Measurements from ENCODE around the gene CARMIL1. TPM values are rescaled to one million over a fixed set of nuclear protein-coding genes. Genes with fewer than 3 reads are reported as not detected.

The CARMIL1 gene
- total and polyA plus RNA-seq, 2 of the 8 experiments (the other 6 are each of a cell fraction or from before 2014, with no cell fraction given) = 20.3 to 40.4 TPM

- WGBS, 2 experiments (ENCODE audit: extremely low coverage in 1 of 2, insufficient coverage in 1 of 2, insufficient read length in 1 of 2, insufficient replicate concordance in 2 of 2, low coverage in 1 of 2, low lambda C conversion rate in 2 of 2, missing lambda C conversion rate in 1 of 2) = 93% methylated on average over 4 of the region's 4 CpGs; no CpG with 5 or more reads in 1 of the 2 experiments
- CTCF ChIA-PET (ENCODE audit: partially characterized antibody) = no interaction called here
- H4K8ac ChIP-seq (ENCODE audit: extremely low read depth, insufficient read depth, low read length) = no peak overlapping the region
Measured at GRCh38 chr6:25665455-25665854, 386.3 kb downstream of the CARMIL1 start.

More at GRCh38 chr6:25665455-25665854, 386.3 kb downstream of the CARMIL1 start:
- Histone ChIP-seq H3K23me2 (ENCODE audit: low read depth, low read length) (no peaks in the 10 kb centered on the region), H3K18ac (ENCODE audit: extremely low read depth, low read length) (no peak overlapping the region), H3K4ac (replicated peaks; ENCODE audit: insufficient read length, low read depth, low read length) (no peak overlapping the region), H2BK15ac (ENCODE audit: low read length) (no peak overlapping the region), H2BK5ac (ENCODE audit: low read depth, low read length) (no peak overlapping the region), H2BK20ac (ENCODE audit: low read length) (no peak overlapping the region), H4K91ac (replicated peaks; ENCODE audit: insufficient read length, low read length) (no peak overlapping the region), H3K4me1 (replicated peaks in 1 of 4; ENCODE audit: control insufficient read depth in 3 of 4, insufficient read depth in 4 of 4, low read length in 3 of 4) (no peaks in the 10 kb centered on the region), H3K9me3 (ENCODE audit: insufficient read depth in 2 of 2, low read depth in 1 of 2, low read length in 1 of 2) (no peaks in the 10 kb centered on the region), H2BK12ac (ENCODE audit: low read depth, low read length) (no peak overlapping the region), H3K36me3 (ENCODE audit: control insufficient read depth in 2 of 4, insufficient read depth in 4 of 4, low read length in 3 of 4) (no peaks in the 10 kb centered on the region), H3K79me2 (ENCODE audit: control insufficient read depth in 1 of 2, insufficient read depth in 2 of 2, low read length in 2 of 2) (no peaks in the 10 kb centered on the region), H2BK120ac (replicated peaks; ENCODE audit: low read depth, low read length) (no peak overlapping the region), H3K9ac (replicated peaks in 1 of 4; ENCODE audit: extremely low read depth in 1 of 4, low read depth in 3 of 4, low read length in 3 of 4) (no peak overlapping the region), H3K4me2 (ENCODE audit: insufficient read depth in 1 of 2, low read depth in 2 of 2, low read length in 2 of 2) (no peak overlapping the region), H3K23ac (ENCODE audit: insufficient read length) (no peak overlapping the region), H4K20me1 (replicated peaks in 1 of 2; ENCODE audit: control insufficient read depth in 1 of 2, insufficient read depth in 2 of 2, low read length in 2 of 2) (no peaks in the 10 kb centered on the region), H3K79me1 (ENCODE audit: low read depth, low read length) (no peaks in the 10 kb centered on the region), H3K4me3 (ENCODE audit: extremely low read depth in 1 of 4, insufficient read depth in 2 of 4, low read depth in 3 of 4, low read length in 4 of 4) (no peak overlapping the region), H4K5ac (ENCODE audit: insufficient read length, low read depth, low read length) (no peak overlapping the region), H3K56ac (replicated peaks; ENCODE audit: insufficient read length, low read depth, low read length) (no peak overlapping the region), H2AK5ac (ENCODE audit: low read depth, low read length) (no peak overlapping the region), H3K27me3 (replicated peaks in 1 of 4; ENCODE audit: control insufficient read depth in 3 of 4, extremely low read depth in 1 of 4, insufficient read depth in 3 of 4, low read length in 3 of 4) (no peaks in the 10 kb centered on the region), H2AFZ (ENCODE audit: low read length) (no peak overlapping the region), H3K14ac (ENCODE audit: insufficient read length) (no peak overlapping the region), H3K27ac (ENCODE audit: low read depth, low read length) (no peak overlapping the region)
- DNase-seq (ENCODE audit: low read depth in 1 of 2, low spot score in 2 of 2) (no peak), FAIRE-seq (no peak)
- POLR2A ChIA-PET (ENCODE audit: partially characterized antibody) = no interaction called here
- TF ChIP-seq KDM4A (IDR thresholded peaks at IDR 0.05; ENCODE audit: low read depth, low read length, severe bottlenecking) = no peak
- TF ChIP-seq SRF (IDR thresholded peaks at IDR 0.05; ENCODE audit: low read depth, low read length) = no peak
- no peak for TF ChIP-seq NANOG (IDR thresholded peaks at IDR 0.05; ENCODE audit: insufficient read depth, low read depth, low read length, poor library complexity, severe bottlenecking)
- TF ChIP-seq SIRT6 (IDR thresholded peaks at IDR 0.05; ENCODE audit: low read length) = no peak
- no peak for TF ChIP-seq SP2 (IDR thresholded peaks at IDR 0.05; ENCODE audit: low read length)
- TF ChIP-seq BACH1 (IDR thresholded peaks at IDR 0.05; ENCODE audit: low read length) = no peak
- TF ChIP-seq RAD21 (IDR thresholded peaks at IDR 0.05 in 1 of 2, conservative IDR thresholded peaks at IDR 0.05 in 1 of 2; ENCODE audit: low read depth in 2 of 2, low read length in 2 of 2) = no peak
- no peak for TF ChIP-seq POLR2A (IDR thresholded peaks at IDR 0.05; ENCODE audit: control extremely low read depth in 1 of 2, low read depth in 2 of 2, low read length in 2 of 2)
- TF ChIP-seq JUND (IDR thresholded peaks at IDR 0.05; ENCODE audit: low read length) = no peak
- TF ChIP-seq YY1 (IDR thresholded peaks at IDR 0.05; ENCODE audit: low read depth, low read length) = no peak
- TF ChIP-seq EGR1 (IDR thresholded peaks at IDR 0.05; ENCODE audit: borderline replicate concordance, low read depth, low read length) = no peak

All from H1 (cell line).